Fibroblast of villous mesenchyme (primary cell): ENCODE data around the gene FAM20A. TPM values are rescaled to one million over a fixed set of nuclear protein-coding genes. Genes with fewer than 3 reads are reported as not detected.

ENCODE experiments used
- DNase-seq: peaks from one replicate; pipeline ENCODE4 v3.0.0-alpha.2; 2010; ENCODE audit warnings: low read depth
- H3K4me3 ChIP-seq: 2 replicates; pipeline ENCODE4 v1.5.1; 2011; ENCODE audit warnings: low read depth, mild to moderate bottlenecking, low read length
- total RNA-seq: library from RNA; depleted of rRNA; stranded (reverse); fragments of >200 nt; gene quantifications from 2 replicates; pipeline ENCODE4 v1.2.3, GENCODE V29; 2012
- TF ChIP-seq, protein P1 (sequence below): IDR thresholded peaks from 2 replicates; pipeline ENCODE4 v1.5.1; 2012; ENCODE audit warnings: low read depth, mild to moderate bottlenecking, low read length; ENCODE audit not compliant: insufficient read depth

Gene FAM20A
- total RNA-seq, 1 donor, result 2.2 TPM

- TF ChIP-seq, protein P1, sequence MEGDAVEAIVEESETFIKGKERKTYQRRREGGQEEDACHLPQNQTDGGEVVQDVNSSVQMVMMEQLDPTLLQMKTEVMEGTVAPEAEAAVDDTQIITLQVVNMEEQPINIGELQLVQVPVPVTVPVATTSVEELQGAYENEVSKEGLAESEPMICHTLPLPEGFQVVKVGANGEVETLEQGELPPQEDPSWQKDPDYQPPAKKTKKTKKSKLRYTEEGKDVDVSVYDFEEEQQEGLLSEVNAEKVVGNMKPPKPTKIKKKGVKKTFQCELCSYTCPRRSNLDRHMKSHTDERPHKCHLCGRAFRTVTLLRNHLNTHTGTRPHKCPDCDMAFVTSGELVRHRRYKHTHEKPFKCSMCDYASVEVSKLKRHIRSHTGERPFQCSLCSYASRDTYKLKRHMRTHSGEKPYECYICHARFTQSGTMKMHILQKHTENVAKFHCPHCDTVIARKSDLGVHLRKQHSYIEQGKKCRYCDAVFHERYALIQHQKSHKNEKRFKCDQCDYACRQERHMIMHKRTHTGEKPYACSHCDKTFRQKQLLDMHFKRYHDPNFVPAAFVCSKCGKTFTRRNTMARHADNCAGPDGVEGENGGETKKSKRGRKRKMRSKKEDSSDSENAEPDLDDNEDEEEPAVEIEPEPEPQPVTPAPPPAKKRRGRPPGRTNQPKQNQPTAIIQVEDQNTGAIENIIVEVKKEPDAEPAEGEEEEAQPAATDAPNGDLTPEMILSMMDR, result no peak
- DNase-seq, result no peak
- H3K4me3 ChIP-seq, result no peak overlapping the region
Observed at GRCh38 chr17:68634345-68634876, 33.2 kb upstream of the FAM20A start.

GRCh38 chr17:68628576-68628957, 27.4 kb upstream of the FAM20A start:
- no peak for DNase-seq
- TF ChIP-seq, protein P1, result no peak
- no peak overlapping the region for H3K4me3 ChIP-seq

DNA sequence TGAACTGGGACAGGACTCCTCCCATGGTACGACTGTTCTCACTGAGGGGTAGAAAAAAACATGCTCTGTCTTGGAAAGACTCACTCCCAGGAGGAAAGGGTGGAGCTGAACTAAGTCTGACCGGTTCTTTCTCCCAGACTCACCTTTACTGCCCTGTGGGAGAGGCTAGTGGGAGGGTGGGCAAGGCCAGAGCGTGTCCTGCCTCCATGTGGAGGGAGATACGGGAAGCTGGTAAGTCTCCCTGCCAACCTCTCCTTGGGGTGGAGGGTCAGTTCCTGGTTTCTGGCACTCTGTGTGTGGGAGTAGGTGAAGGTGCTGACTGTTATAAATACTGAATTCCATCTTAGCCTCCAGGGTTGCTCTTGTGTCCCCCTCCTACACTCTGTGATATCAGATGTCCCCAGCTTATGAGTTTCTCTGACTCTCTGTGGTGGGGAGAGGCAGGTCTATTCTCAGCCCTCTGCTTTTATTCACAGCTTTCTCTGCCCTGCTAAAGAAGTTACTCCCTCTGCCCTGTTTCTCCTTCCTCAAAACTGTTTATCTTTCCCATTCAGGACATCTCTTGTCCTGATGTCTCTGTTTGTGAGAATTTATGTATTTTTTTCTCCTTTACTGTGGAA, 26.9 kb upstream of the FAM20A start:
- no peak for DNase-seq
- TF ChIP-seq, protein P1, result no peak
- H3K4me3 ChIP-seq, result no peak overlapping the region

GRCh38 chr17:68624381-68624780, 23.2 kb upstream of the FAM20A start:
- TF ChIP-seq, protein P1, result no peak
- no peak overlapping the region for H3K4me3 ChIP-seq
- no peak for DNase-seq

DNA sequence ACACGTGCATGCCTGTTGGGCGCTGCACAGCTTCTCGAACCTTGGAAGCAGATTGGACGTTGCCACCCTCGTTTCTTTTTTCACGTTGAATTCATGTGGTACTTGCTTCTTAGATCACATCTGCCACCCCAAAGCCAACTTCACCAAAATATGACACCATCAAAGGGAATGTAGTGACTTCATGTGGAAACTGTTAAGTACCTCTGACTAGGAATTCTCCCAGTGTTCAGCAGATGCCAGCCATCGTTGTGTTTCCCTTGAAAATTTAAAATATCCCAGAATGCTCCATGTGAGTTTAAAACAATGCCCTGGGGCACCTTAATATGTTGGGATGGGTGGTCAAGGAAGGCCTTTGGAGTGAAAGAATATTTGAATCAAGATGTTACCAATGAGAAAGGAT, 22.6 kb upstream of the FAM20A start:
- TF ChIP-seq, protein P1, result no peak
- no peak for DNase-seq

GRCh38 chr17:68622423-68622822, 21.3 kb upstream of the FAM20A start:
- H3K4me3 ChIP-seq, result no peak overlapping the region
- no peak for DNase-seq
- TF ChIP-seq, protein P1, result no peak

More for the DNA sequence above, 22.6 kb upstream of the FAM20A start:
- H3K4me3 ChIP-seq, result no peak overlapping the region

GRCh38 chr17:68621065-68621464, 19.9 kb upstream of the FAM20A start:
- TF ChIP-seq, protein P1, result no peak
- no peak overlapping the region for H3K4me3 ChIP-seq
- peak; percentile 61 for DNase-seq
